HFF-Myc (cell line): ENCODE data around the gene LGALS8.

Experiments
- DNase-seq: peaks from one replicate; pipeline ENCODE4 v3.0.0-alpha.2; 2011; ENCODE audit warnings: low read depth; ENCODE audit errors: extremely low read depth
- H3K4me3 ChIP-seq: replicated peaks from 2 replicates; pipeline ENCODE4 v1.5.1; 2011; ENCODE audit warnings: low read depth, mild to moderate bottlenecking, control low read depth, low read length
- CTCF ChIP-seq: IDR thresholded peaks from 2 replicates; pipeline ENCODE4 v1.5.1; 2012; ENCODE audit warnings: mild to moderate bottlenecking, low read depth, low read length, control low read depth; ENCODE audit errors: missing control alignments

The LGALS8 gene

GRCh38 chr1:236552096-236552495 is 28.3 kb downstream of the LGALS8 start:
- no peak for TF ChIP-seq CTCF
- H3K4me3 ChIP-seq, result no peak overlapping the region
- no peak for DNase-seq

GRCh38 chr1:236552901-236553300 is 29.1 kb downstream of the LGALS8 start:
- no peak for TF ChIP-seq CTCF
- no peak overlapping the region for H3K4me3 ChIP-seq
- no peak for DNase-seq

GRCh38 chr1:236553370-236553769 is 29.6 kb downstream of the LGALS8 start:
- no peak for DNase-seq
- H3K4me3 ChIP-seq, result no peak overlapping the region
- no peak for TF ChIP-seq CTCF

GRCh38 chr1:236556606-236557005 is 32.8 kb downstream of the LGALS8 start:
- no peak for TF ChIP-seq CTCF
- no peak overlapping the region for H3K4me3 ChIP-seq
- DNase-seq, result no peak

GRCh38 chr1:236558081-236558480 is 34.3 kb downstream of the LGALS8 start:
- TF ChIP-seq CTCF, result no peak
- no peak for DNase-seq

GRCh38 chr1:236558846-236559245 is 35.1 kb downstream of the LGALS8 start:
- H3K4me3 ChIP-seq, result no peak overlapping the region
- DNase-seq, result no peak
- no peak for TF ChIP-seq CTCF

More at GRCh38 chr1:236558081-236558480, 34.3 kb downstream of the LGALS8 start:
- no peak overlapping the region for H3K4me3 ChIP-seq

- TF ChIP-seq CTCF, result peak; percentile 13
- H3K4me3 ChIP-seq, result no peak overlapping the region
- DNase-seq, result no peak
Measured at GRCh38 chr1:236560213-236560771, 36.5 kb downstream of the LGALS8 start.
